ENCODE results near the gene DIP2C. TPM values are rescaled to one million over a fixed set of nuclear protein-coding genes. Genes with fewer than 3 reads are reported as not detected.
"Not testable (repeated sequence)": the region's sequence is repeated elsewhere in the genome, so short reads cannot be mapped to it uniquely, and the experiment has no call there.

DIP2C gene
- polyA plus RNA-seq, 1 of the 3 experiments (the other 2 are of a cell fraction), result 8.7 TPM

DNA sequence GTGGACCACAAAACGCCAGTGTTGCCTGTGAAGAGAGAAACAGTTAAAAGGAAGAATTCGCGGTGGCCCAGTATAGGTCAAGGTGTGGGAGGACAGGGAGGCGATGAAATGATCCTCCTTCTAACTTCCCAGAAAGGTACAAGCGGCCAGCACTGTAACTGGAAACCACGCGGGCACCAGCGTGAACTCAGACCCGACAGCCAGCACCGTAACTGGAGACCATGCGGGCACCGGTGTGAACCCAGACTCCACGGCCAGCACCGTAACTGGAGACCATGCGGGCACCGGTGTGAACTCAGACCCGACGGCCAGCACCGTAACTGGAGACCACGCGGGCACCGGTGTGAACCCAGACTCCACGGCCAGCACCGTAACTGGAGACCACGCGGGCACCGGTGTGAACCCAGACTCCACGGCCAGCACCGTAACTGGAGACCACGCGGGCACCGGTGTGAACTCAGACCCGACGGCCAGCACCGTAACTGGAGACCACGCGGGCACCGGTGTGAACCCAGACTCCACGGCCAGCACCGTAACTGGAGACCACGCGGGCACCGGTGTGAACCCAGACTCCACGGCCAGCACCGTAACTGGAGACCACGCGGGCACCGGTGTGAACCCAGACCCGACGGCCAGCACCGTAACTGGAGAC is 57.2 kb downstream of the DIP2C start:
- 96% methylated on average over 10 of the region's 51 CpGs for WGBS (ENCODE audit: low lambda C conversion rate)
- CTCF ChIA-PET; POLR2A ChIA-PET; H2AFZ ChIP-seq (ENCODE audit: low read depth); H3K9ac ChIP-seq; H3K27me3 ChIP-seq (ENCODE audit: insufficient read depth); H3K4me3 ChIP-seq (ENCODE audit: low read depth in 2 of 2, low read length in 1 of 2); H3K27ac ChIP-seq (ENCODE audit: low read depth in 2 of 2, low read length in 1 of 2); H3K9me2 ChIP-seq; H3K36me3 ChIP-seq (replicated peaks in 1 of 2; ENCODE audit: control insufficient read depth in 1 of 2, insufficient read depth in 2 of 2, low read length in 1 of 2); H3K4me2 ChIP-seq; H3F3A ChIP-seq (replicated peaks; ENCODE audit: insufficient read depth); DNase-seq; H3K9me3 ChIP-seq: not testable (repeated sequence)
- H3K4me1 ChIP-seq (ENCODE audit: control insufficient read depth in 1 of 2, insufficient read depth in 2 of 2, low read depth in 1 of 2, low read length in 1 of 2), result peaks cover 0 to 25% of the 10 kb centered on the region in 2 experiments; a peak in 2 of 4 replicates
- peaks cover 85% of the 10 kb centered on the region for H3K79me2 ChIP-seq (ENCODE audit: insufficient read depth)
- H4K20me1 ChIP-seq (ENCODE audit: insufficient read depth), result peaks cover 80% of the 10 kb centered on the region

DNA sequence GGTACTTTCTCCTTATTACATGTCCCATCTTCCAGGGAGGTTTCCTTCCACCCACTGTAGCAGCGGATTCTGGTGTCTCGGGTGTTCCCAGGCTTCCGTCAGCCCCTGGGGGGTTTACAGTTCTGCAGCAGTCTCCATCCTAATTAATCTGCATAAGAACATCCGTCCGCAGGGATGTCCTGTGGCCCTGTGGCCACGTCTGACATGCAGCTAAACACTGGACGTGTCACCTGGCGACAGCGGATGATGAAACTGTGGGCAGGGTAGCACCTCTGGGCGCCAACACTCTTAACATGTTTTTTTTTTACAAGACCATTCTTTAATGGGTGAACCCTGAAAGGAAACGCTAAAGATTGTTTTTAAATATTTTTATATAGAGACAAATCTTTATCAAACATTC is 58.2 kb downstream of the DIP2C start:
- peaks cover 0 to 27% of the 10 kb centered on the region in 2 experiments; a peak in 2 of 4 replicates for H3K4me1 ChIP-seq (ENCODE audit: control insufficient read depth in 1 of 2, insufficient read depth in 2 of 2, low read depth in 1 of 2, low read length in 1 of 2)
- H2AFZ ChIP-seq (ENCODE audit: low read depth), result no peak overlapping the region
- H3K27me3 ChIP-seq (ENCODE audit: insufficient read depth), result no peaks in the 10 kb centered on the region
- 91% methylated on average over 11 of the region's 11 CpGs for WGBS (ENCODE audit: low lambda C conversion rate)
- peaks cover 81% of the 10 kb centered on the region for H3K79me2 ChIP-seq (ENCODE audit: insufficient read depth)
- H3K9me3 ChIP-seq, result no peaks in the 10 kb centered on the region
- ChIA-PET POLR2A (no interaction called here), CTCF (no interaction called here)
- no peak overlapping the region for H3K27ac ChIP-seq (ENCODE audit: low read depth in 2 of 2, low read length in 1 of 2)
- no peak overlapping the region for H3K4me2 ChIP-seq
- no peak for DNase-seq
- H3K36me3 ChIP-seq (replicated peaks in 1 of 2; ENCODE audit: control insufficient read depth in 1 of 2, insufficient read depth in 2 of 2, low read length in 1 of 2), result no peaks in the 10 kb centered on the region
- H3K9ac ChIP-seq, result no peak overlapping the region
- no peak overlapping the region for H3K4me3 ChIP-seq (ENCODE audit: low read depth in 2 of 2, low read length in 1 of 2)
- H4K20me1 ChIP-seq (ENCODE audit: insufficient read depth), result peaks cover 77% of the 10 kb centered on the region
- H3K9me2 ChIP-seq, result no peaks in the 10 kb centered on the region
- H3F3A ChIP-seq (replicated peaks; ENCODE audit: insufficient read depth), result no peaks in the 10 kb centered on the region
- TF ChIP-seq, protein P1, sequence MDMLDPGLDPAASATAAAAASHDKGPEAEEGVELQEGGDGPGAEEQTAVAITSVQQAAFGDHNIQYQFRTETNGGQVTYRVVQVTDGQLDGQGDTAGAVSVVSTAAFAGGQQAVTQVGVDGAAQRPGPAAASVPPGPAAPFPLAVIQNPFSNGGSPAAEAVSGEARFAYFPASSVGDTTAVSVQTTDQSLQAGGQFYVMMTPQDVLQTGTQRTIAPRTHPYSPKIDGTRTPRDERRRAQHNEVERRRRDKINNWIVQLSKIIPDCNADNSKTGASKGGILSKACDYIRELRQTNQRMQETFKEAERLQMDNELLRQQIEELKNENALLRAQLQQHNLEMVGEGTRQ (IDR thresholded peaks at IDR 0.05; ENCODE audit: borderline replicate concordance, low read depth, low read length), result no peak
- no peak for TF ChIP-seq YY1 (IDR thresholded peaks at IDR 0.05; ENCODE audit: low read depth)
- TF ChIP-seq TCF12 (IDR thresholded peaks at IDR 0.05), result no peak
- TF ChIP-seq TAF1 (IDR thresholded peaks at IDR 0.05; ENCODE audit: borderline replicate concordance, low read depth, low read length), result no peak
- TF ChIP-seq, protein P2, sequence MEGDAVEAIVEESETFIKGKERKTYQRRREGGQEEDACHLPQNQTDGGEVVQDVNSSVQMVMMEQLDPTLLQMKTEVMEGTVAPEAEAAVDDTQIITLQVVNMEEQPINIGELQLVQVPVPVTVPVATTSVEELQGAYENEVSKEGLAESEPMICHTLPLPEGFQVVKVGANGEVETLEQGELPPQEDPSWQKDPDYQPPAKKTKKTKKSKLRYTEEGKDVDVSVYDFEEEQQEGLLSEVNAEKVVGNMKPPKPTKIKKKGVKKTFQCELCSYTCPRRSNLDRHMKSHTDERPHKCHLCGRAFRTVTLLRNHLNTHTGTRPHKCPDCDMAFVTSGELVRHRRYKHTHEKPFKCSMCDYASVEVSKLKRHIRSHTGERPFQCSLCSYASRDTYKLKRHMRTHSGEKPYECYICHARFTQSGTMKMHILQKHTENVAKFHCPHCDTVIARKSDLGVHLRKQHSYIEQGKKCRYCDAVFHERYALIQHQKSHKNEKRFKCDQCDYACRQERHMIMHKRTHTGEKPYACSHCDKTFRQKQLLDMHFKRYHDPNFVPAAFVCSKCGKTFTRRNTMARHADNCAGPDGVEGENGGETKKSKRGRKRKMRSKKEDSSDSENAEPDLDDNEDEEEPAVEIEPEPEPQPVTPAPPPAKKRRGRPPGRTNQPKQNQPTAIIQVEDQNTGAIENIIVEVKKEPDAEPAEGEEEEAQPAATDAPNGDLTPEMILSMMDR (IDR thresholded peaks at IDR 0.05), result no peak
- no peak for TF ChIP-seq FOXM1 (IDR thresholded peaks at IDR 0.05; ENCODE audit: low read depth)
- no peak for TF ChIP-seq TEAD4 (IDR thresholded peaks at IDR 0.05; ENCODE audit: borderline replicate concordance, insufficient read depth)
- TF ChIP-seq, protein P3, sequence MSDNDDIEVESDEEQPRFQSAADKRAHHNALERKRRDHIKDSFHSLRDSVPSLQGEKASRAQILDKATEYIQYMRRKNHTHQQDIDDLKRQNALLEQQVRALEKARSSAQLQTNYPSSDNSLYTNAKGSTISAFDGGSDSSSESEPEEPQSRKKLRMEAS (IDR thresholded peaks at IDR 0.05; ENCODE audit: low read depth), result no peak
- TF ChIP-seq, protein P4, sequence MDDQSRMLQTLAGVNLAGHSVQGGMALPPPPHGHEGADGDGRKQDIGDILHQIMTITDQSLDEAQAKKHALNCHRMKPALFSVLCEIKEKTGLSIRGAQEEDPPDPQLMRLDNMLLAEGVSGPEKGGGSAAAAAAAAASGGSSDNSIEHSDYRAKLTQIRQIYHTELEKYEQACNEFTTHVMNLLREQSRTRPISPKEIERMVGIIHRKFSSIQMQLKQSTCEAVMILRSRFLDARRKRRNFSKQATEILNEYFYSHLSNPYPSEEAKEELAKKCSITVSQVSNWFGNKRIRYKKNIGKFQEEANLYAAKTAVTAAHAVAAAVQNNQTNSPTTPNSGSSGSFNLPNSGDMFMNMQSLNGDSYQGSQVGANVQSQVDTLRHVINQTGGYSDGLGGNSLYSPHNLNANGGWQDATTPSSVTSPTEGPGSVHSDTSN (IDR thresholded peaks at IDR 0.05), result no peak
- no peak for TF ChIP-seq RFX5 (IDR thresholded peaks at IDR 0.05; ENCODE audit: low read length)
- TF ChIP-seq SMC3 (IDR thresholded peaks at IDR 0.05; ENCODE audit: low read depth, low read length), result no peak
- TF ChIP-seq MXI1 (IDR thresholded peaks at IDR 0.05; ENCODE audit: low read depth, low read length), result no peak
- no peak for TF ChIP-seq RAD21 (IDR thresholded peaks at IDR 0.05; ENCODE audit: low read length)
- no peak for TF ChIP-seq EP300 (IDR thresholded peaks at IDR 0.05; ENCODE audit: borderline replicate concordance in 1 of 2, low read depth in 1 of 2, low read length in 1 of 2)
- TF ChIP-seq, protein P5, sequence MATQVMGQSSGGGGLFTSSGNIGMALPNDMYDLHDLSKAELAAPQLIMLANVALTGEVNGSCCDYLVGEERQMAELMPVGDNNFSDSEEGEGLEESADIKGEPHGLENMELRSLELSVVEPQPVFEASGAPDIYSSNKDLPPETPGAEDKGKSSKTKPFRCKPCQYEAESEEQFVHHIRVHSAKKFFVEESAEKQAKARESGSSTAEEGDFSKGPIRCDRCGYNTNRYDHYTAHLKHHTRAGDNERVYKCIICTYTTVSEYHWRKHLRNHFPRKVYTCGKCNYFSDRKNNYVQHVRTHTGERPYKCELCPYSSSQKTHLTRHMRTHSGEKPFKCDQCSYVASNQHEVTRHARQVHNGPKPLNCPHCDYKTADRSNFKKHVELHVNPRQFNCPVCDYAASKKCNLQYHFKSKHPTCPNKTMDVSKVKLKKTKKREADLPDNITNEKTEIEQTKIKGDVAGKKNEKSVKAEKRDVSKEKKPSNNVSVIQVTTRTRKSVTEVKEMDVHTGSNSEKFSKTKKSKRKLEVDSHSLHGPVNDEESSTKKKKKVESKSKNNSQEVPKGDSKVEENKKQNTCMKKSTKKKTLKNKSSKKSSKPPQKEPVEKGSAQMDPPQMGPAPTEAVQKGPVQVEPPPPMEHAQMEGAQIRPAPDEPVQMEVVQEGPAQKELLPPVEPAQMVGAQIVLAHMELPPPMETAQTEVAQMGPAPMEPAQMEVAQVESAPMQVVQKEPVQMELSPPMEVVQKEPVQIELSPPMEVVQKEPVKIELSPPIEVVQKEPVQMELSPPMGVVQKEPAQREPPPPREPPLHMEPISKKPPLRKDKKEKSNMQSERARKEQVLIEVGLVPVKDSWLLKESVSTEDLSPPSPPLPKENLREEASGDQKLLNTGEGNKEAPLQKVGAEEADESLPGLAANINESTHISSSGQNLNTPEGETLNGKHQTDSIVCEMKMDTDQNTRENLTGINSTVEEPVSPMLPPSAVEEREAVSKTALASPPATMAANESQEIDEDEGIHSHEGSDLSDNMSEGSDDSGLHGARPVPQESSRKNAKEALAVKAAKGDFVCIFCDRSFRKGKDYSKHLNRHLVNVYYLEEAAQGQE (IDR thresholded peaks at IDR 0.05; ENCODE audit: low read depth, low read length), result no peak
- TF ChIP-seq, protein P6, sequence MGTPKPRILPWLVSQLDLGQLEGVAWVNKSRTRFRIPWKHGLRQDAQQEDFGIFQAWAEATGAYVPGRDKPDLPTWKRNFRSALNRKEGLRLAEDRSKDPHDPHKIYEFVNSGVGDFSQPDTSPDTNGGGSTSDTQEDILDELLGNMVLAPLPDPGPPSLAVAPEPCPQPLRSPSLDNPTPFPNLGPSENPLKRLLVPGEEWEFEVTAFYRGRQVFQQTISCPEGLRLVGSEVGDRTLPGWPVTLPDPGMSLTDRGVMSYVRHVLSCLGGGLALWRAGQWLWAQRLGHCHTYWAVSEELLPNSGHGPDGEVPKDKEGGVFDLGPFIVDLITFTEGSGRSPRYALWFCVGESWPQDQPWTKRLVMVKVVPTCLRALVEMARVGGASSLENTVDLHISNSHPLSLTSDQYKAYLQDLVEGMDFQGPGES (IDR thresholded peaks at IDR 0.05; ENCODE audit: low read depth, low read length), result no peak
- no peak for TF ChIP-seq EZH2phosphoT487 (IDR thresholded peaks at IDR 0.05; ENCODE audit: borderline replicate concordance, low read depth)
- no peak for TF ChIP-seq NRF1 (IDR thresholded peaks at IDR 0.05; ENCODE audit: low read depth, low read length)
- TF ChIP-seq MEF2A (IDR thresholded peaks at IDR 0.05; ENCODE audit: borderline replicate concordance, low read depth), result no peak
